ENCODE measurements around the gene BTBD2.

DNA sequence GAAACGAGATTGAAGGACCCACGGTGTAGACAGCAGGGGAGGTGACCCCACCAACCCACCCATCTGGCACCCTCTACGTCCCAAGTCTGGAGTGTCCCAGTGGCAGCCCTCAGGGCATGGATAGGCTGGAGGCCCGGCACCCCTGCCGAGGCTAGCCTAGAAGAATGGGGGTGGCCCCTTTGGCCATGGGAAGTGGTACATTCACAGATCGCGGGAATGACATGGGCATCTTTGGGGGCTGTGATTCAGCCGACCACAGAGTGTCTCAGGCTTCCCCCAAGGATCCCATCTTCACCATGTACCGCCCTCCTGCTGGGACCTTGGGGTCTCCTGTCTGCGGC lies 46.8 kb upstream of the BTBD2 start:
- TF ChIP-seq, protein P1, sequence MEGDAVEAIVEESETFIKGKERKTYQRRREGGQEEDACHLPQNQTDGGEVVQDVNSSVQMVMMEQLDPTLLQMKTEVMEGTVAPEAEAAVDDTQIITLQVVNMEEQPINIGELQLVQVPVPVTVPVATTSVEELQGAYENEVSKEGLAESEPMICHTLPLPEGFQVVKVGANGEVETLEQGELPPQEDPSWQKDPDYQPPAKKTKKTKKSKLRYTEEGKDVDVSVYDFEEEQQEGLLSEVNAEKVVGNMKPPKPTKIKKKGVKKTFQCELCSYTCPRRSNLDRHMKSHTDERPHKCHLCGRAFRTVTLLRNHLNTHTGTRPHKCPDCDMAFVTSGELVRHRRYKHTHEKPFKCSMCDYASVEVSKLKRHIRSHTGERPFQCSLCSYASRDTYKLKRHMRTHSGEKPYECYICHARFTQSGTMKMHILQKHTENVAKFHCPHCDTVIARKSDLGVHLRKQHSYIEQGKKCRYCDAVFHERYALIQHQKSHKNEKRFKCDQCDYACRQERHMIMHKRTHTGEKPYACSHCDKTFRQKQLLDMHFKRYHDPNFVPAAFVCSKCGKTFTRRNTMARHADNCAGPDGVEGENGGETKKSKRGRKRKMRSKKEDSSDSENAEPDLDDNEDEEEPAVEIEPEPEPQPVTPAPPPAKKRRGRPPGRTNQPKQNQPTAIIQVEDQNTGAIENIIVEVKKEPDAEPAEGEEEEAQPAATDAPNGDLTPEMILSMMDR (IDR thresholded peaks at IDR 0.05; ENCODE audit: poor library complexity): no peak
- TF ChIP-seq EZH2 (IDR thresholded peaks at IDR 0.05; ENCODE audit: borderline replicate concordance) (no peak), EZH2phosphoT487 (IDR thresholded peaks at IDR 0.05; ENCODE audit: low read depth, severe bottlenecking, unreplicated experiment) (no peak)

All from hepatocyte (in vitro differentiated cells).